ENCODE measurements around the gene TBX18. TPM values are rescaled to one million over a fixed set of nuclear protein-coding genes. Genes with fewer than 3 reads are reported as not detected.

The TBX18 gene
- total RNA-seq, 1 experiment from 2014 or later = 14.4 TPM

DNA sequence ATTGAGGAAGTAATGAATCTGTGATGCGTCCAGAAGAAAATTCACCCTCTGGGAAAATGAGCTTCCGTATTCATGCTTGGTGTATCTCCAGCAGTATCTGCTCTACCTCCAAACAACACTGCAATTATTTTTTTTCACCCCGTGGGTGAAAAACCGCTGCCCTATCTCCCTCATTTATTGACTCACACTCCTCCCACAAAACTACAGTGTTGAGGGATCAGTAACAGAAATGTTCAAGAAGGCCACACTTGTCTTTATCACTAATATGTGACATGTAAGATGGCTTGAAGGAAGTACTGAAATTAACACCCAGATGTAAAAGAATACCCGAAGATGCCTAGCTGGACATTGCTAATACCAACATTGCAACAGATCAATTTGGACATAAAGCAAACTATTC, 4.9 kb upstream of the TBX18 start:
- ChIA-PET CTCF (no interaction called here), RAD21 (ENCODE audit: low non-redundant PET in 1 of 2, low total read pairs in 2 of 2, uncharacterized antibody in 2 of 2, unreplicated experiment in 2 of 2) (no interaction called here), POLR2A (interaction anchor here (0.6 to 1.0 kb wide), 2 partner anchors 12 to 208 kb away, joined by 3 to 4 read pairs; no protein-coding TSS in a partner anchor)
- intact Hi-C loops (cut with micrococcal nuclease) = no loop called here
- H3K4me3 ChIP-seq (replicated peaks in 1 of 2; ENCODE audit: low read depth in 1 of 2, low read length in 2 of 2) = peak overlapping the region; percentile 10 to 57
- TF ChIP-seq ZFX (IDR thresholded peaks at IDR 0.05) (no peak), CTCF (IDR thresholded peaks at IDR 0.05 in 2 of 3, conservative IDR thresholded peaks at IDR 0.05 in 1 of 3; ENCODE audit: borderline replicate concordance in 1 of 3, insufficient read depth in 1 of 3, low read depth in 2 of 3, low read length in 2 of 3) (no peak), EZH2phosphoT487 (IDR thresholded peaks at IDR 0.05; ENCODE audit: borderline replicate concordance) (no peak), CEBPB (IDR thresholded peaks at IDR 0.05; ENCODE audit: low read depth) (no peak), EZH2 (IDR thresholded peaks at IDR 0.05) (no peak), SIN3A (IDR thresholded peaks at IDR 0.05; ENCODE audit: low read depth) (no peak), TCF7L2 (IDR thresholded peaks at IDR 0.05; ENCODE audit: borderline replicate concordance, extremely low read depth, insufficient read depth, insufficient read length) (no peak), JUND (IDR thresholded peaks at IDR 0.05) (no peak), FOSL1 (IDR thresholded peaks at IDR 0.05; ENCODE audit: low read depth) (no peak), SP1 (IDR thresholded peaks at IDR 0.05; ENCODE audit: low read depth) (no peak), POLR2AphosphoS5 (IDR thresholded peaks at IDR 0.05; ENCODE audit: low read depth, low read length) (no peak), ELF1 (IDR thresholded peaks at IDR 0.05; ENCODE audit: borderline replicate concordance, low read depth) (no peak), MAX (IDR thresholded peaks at IDR 0.05) (no peak), SRF (IDR thresholded peaks at IDR 0.05; ENCODE audit: low read depth) (no peak), EGR1 (IDR thresholded peaks at IDR 0.05; ENCODE audit: low read depth) (no peak), RAD21 (IDR thresholded peaks at IDR 0.05; ENCODE audit: low read depth) (no peak), REST (IDR thresholded peaks at IDR 0.05; ENCODE audit: low read depth) (no peak)
- TF ChIP-seq, protein P1, sequence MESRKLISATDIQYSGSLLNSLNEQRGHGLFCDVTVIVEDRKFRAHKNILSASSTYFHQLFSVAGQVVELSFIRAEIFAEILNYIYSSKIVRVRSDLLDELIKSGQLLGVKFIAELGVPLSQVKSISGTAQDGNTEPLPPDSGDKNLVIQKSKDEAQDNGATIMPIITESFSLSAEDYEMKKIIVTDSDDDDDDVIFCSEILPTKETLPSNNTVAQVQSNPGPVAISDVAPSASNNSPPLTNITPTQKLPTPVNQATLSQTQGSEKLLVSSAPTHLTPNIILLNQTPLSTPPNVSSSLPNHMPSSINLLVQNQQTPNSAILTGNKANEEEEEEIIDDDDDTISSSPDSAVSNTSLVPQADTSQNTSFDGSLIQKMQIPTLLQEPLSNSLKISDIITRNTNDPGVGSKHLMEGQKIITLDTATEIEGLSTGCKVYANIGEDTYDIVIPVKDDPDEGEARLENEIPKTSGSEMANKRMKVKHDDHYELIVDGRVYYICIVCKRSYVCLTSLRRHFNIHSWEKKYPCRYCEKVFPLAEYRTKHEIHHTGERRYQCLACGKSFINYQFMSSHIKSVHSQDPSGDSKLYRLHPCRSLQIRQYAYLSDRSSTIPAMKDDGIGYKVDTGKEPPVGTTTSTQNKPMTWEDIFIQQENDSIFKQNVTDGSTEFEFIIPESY (IDR thresholded peaks at IDR 0.05; ENCODE audit: extremely low read depth, insufficient replicate concordance, low read length) = no peak
- TF ChIP-seq, protein P2, sequence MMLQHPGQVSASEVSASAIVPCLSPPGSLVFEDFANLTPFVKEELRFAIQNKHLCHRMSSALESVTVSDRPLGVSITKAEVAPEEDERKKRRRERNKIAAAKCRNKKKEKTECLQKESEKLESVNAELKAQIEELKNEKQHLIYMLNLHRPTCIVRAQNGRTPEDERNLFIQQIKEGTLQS (IDR thresholded peaks at IDR 0.05) = no peak
- H3K27ac ChIP-seq (ENCODE audit: low read depth, low read length) = no peak overlapping the region
- no peaks in the 10 kb centered on the region for H3K36me3 ChIP-seq (ENCODE audit: control insufficient read depth in 1 of 2, insufficient read depth in 2 of 2, low read length in 2 of 2)
- no peaks in the 10 kb centered on the region for H4K20me1 ChIP-seq (ENCODE audit: insufficient read depth)
- ATAC-seq (no peak), DNase-seq (ENCODE audit: low read depth, low spot score) (no peak)
- peak overlapping the region; percentile 80 for H3K4me2 ChIP-seq (ENCODE audit: low read length)
- no TSS peak for BruUV-seq (replicated peaks)
- H3K9ac ChIP-seq (ENCODE audit: low read length) = no peak overlapping the region; the same call in 1 of the 2 replicates
- H2AFZ ChIP-seq (ENCODE audit: low read depth, low read length, poor library complexity, severe bottlenecking) = peak overlapping the region; percentile 93
- H3K79me2 ChIP-seq (ENCODE audit: insufficient read depth, low read length) = no peaks in the 10 kb centered on the region
- peaks cover 0 to 18% of the 10 kb centered on the region in 2 experiments; a peak in 3 of 4 replicates for H3K4me1 ChIP-seq (ENCODE audit: control insufficient read depth in 1 of 2, insufficient read depth in 2 of 2, low read length in 2 of 2)
- H3K9me3 ChIP-seq (ENCODE audit: control insufficient read depth in 1 of 2, insufficient read depth in 1 of 2, low read depth in 1 of 2, low read length in 2 of 2) = no peaks in the 10 kb centered on the region
- H3K27me3 ChIP-seq (ENCODE audit: insufficient read depth, low read length) = no peaks in the 10 kb centered on the region
- H3K9me2 ChIP-seq (ENCODE audit: insufficient read depth) = no peaks in the 10 kb centered on the region

Data from HCT116 (cell line).